Endodermal cell (in vitro differentiated cells): Measurements from ENCODE around the gene OPRD1. TPM values are rescaled to one million over a fixed set of nuclear protein-coding genes. Genes with fewer than 3 reads are reported as not detected.
"Not testable (repeated sequence)": the region's sequence is repeated elsewhere in the genome, so short reads cannot be mapped to it uniquely, and the experiment has no call there.

ENCODE experiments used
- DNase-seq: peaks from one replicate; pipeline ENCODE4 v3.0.0-alpha.2; 2017
- H3K27ac ChIP-seq: 2 replicates; pipeline ENCODE4 v1.5.1; 2013; ENCODE audit warnings: mild to moderate bottlenecking, low read depth, low read length, moderate library complexity
- H3K27me3 ChIP-seq: 2 replicates; pipeline ENCODE4 v1.6.1; 2013; ENCODE audit warnings: mild to moderate bottlenecking, low read length, moderate library complexity; ENCODE audit not compliant: insufficient read depth, control insufficient read depth, poor library complexity, severe bottlenecking
- H3K36me3 ChIP-seq: 2 replicates; pipeline ENCODE4 v1.7.0; 2013; ENCODE audit warnings: mild to moderate bottlenecking, low read length, moderate library complexity; ENCODE audit not compliant: control insufficient read depth, insufficient read depth
- H3K4me1 ChIP-seq: one replicate; pipeline ENCODE4 v1.7.0; 2013; ENCODE audit warnings: low read length; ENCODE audit not compliant: control insufficient read depth, insufficient read depth
- H3K4me3 ChIP-seq: 2 replicates; pipeline ENCODE4 v1.5.1; 2013; ENCODE audit warnings: mild to moderate bottlenecking, low read length, moderate library complexity
- H3K9ac ChIP-seq: 2 replicates; pipeline ENCODE4 v1.6.1; 2013; ENCODE audit warnings: mild to moderate bottlenecking, low read length, moderate library complexity; ENCODE audit not compliant: poor library complexity, severe bottlenecking; ENCODE audit errors: extremely low read depth
- H3K9me3 ChIP-seq: 2 replicates; pipeline ENCODE4 v1.6.1; 2013; ENCODE audit warnings: mild to moderate bottlenecking, low read length, moderate library complexity; ENCODE audit not compliant: control insufficient read depth
- H3K27ac Mint-ChIP-seq: 2 replicates; pipeline ENCODE4 v1.8.0; 2020; ENCODE audit warnings: mixed read lengths
- H3K27me3 Mint-ChIP-seq: 2 replicates; pipeline ENCODE4 v1.8.0; 2021; ENCODE audit warnings: mild to moderate bottlenecking, mixed read lengths; ENCODE audit not compliant: insufficient read depth
- H3K36me3 Mint-ChIP-seq: 2 replicates; pipeline ENCODE4 v1.8.0; 2020; ENCODE audit warnings: low read depth, mixed read lengths
- H3K4me1 Mint-ChIP-seq: 2 replicates; pipeline ENCODE4 v1.8.0; 2020; ENCODE audit warnings: mixed read lengths
- H3K4me3 Mint-ChIP-seq: 2 replicates; pipeline ENCODE4 v1.8.0; 2020; ENCODE audit warnings: mild to moderate bottlenecking, moderate library complexity, mixed read lengths
- H3K9me3 Mint-ChIP-seq: 2 replicates; pipeline ENCODE4 v1.8.0; 2020; ENCODE audit warnings: mild to moderate bottlenecking, mixed read lengths
- CTCF ChIP-seq: fragments of 200-600 bp; sonication (generic); conservative IDR thresholded peaks from 2 replicates; pipeline ENCODE4 v1.5.0; 2021; ENCODE audit warnings: antibody characterized with exemption, mild to moderate bottlenecking
- WGBS, 2 experiments: methylation state at CpG; one replicate each; pipeline versions ENCODE4 v1.1.5 to v1.1.7; 2013; ENCODE audit warnings: missing lambda C conversion rate in 2 of 2, mixed read lengths in 1 of 2; ENCODE audit not compliant: insufficient coverage in 1 of 2, insufficient read length in 1 of 2; 5-methylcytosine and 5-hydroxymethylcytosine counted together
- total RNA-seq, 2 donors: library from RNA; stranded (reverse); fragmentation: NEBNext Ultra II Directional in 1 of 2; extraction: Animal tissue kit (Norgen Biotek cat#: 25700) in 1 of 2; gene quantifications; 2 replicates in 1 of 2; 3 replicates in 1 of 2; pipeline ENCODE4 v1.2.1, GENCODE V29; 2021

The OPRD1 gene
- total RNA-seq, 2 donors from 2014 or later, result 0.55 to 0.75 TPM

- no peak for TF ChIP-seq CTCF
- Mint-ChIP-seq H3K9me3 (no peaks in the 10 kb centered on the region), H3K27me3 (peaks cover 14% of the 10 kb centered on the region)
These were observed 7.0 kb downstream of the OPRD1 start for GRCh38 chr1:28819020-28819419.

GRCh38 chr1:28822799-28823198, 10.8 kb downstream of the OPRD1 start:
- no peaks in the 10 kb centered on the region for H3K36me3 ChIP-seq
- Mint-ChIP-seq H3K36me3 (no peaks in the 10 kb centered on the region), H3K27ac (no peak overlapping the region)

More at GRCh38 chr1:28819020-28819419, 7.0 kb downstream of the OPRD1 start:
- no peak overlapping the region for H3K9ac ChIP-seq
- no peak overlapping the region for H3K4me3 Mint-ChIP-seq
- no peak for DNase-seq
- H3K27me3 ChIP-seq, result peaks cover 11% of the 10 kb centered on the region
- H3K9me3 ChIP-seq, result no peaks in the 10 kb centered on the region
- H3K4me3 ChIP-seq, result no peak overlapping the region
- no peak overlapping the region for H3K27ac Mint-ChIP-seq
- no peak overlapping the region for H3K27ac ChIP-seq
- no peaks in the 10 kb centered on the region for H3K36me3 ChIP-seq
- H3K4me1 ChIP-seq, result no peaks in the 10 kb centered on the region
- H3K4me1 Mint-ChIP-seq, result peaks cover 6% of the 10 kb centered on the region
- no peaks in the 10 kb centered on the region for H3K36me3 Mint-ChIP-seq

GRCh38 chr1:28824061-28824460, 12.1 kb downstream of the OPRD1 start:
- not testable (repeated sequence) for DNase-seq, H3K4me1 Mint-ChIP-seq, H3K4me1 ChIP-seq, H3K27me3 ChIP-seq, H3K27ac Mint-ChIP-seq, H3K9me3 Mint-ChIP-seq, H3K9me3 ChIP-seq, H3K27ac ChIP-seq, H3K36me3 ChIP-seq, H3K4me3 Mint-ChIP-seq, H3K4me3 ChIP-seq, H3K36me3 Mint-ChIP-seq, H3K9ac ChIP-seq, H3K27me3 Mint-ChIP-seq
- WGBS, 2 experiments, result 94 to 96% methylated on average over 5 to 11 of the region's 11 CpGs

More at GRCh38 chr1:28822799-28823198, 10.8 kb downstream of the OPRD1 start:
- Mint-ChIP-seq H3K4me1 (no peaks in the 10 kb centered on the region), H3K27me3 (no peaks in the 10 kb centered on the region), H3K9me3 (no peaks in the 10 kb centered on the region), H3K4me3 (no peak overlapping the region)
- no peaks in the 10 kb centered on the region for H3K9me3 ChIP-seq
- TF ChIP-seq CTCF, result no peak
- no peak overlapping the region for H3K27ac ChIP-seq
- H3K27me3 ChIP-seq, result no peaks in the 10 kb centered on the region
- WGBS, 2 experiments, result 86 to 92% methylated on average over 2 to 3 of the region's 3 CpGs
- no peak for DNase-seq
- H3K9ac ChIP-seq, result no peak overlapping the region
- H3K4me3 ChIP-seq, result no peak overlapping the region
- H3K4me1 ChIP-seq, result no peaks in the 10 kb centered on the region

- not testable (repeated sequence) for H3K36me3 Mint-ChIP-seq, H3K4me3 Mint-ChIP-seq, H3K27me3 ChIP-seq, H3K36me3 ChIP-seq, H3K9me3 ChIP-seq, H3K4me1 Mint-ChIP-seq, H3K9ac ChIP-seq, H3K27ac ChIP-seq, H3K4me3 ChIP-seq, H3K27me3 Mint-ChIP-seq, H3K4me1 ChIP-seq, H3K9me3 Mint-ChIP-seq
- H3K27ac Mint-ChIP-seq, result peak overlapping the region; percentile 14
- 70 to 79% methylated on average over 6 to 9 of the region's 11 CpGs for WGBS, 2 experiments
- DNase-seq, result peak; percentile 70
These were observed 16.4 kb downstream of the OPRD1 start for GRCh38 chr1:28828227-28828858.
